Measurements from ENCODE around the gene SYNPR.

DNA sequence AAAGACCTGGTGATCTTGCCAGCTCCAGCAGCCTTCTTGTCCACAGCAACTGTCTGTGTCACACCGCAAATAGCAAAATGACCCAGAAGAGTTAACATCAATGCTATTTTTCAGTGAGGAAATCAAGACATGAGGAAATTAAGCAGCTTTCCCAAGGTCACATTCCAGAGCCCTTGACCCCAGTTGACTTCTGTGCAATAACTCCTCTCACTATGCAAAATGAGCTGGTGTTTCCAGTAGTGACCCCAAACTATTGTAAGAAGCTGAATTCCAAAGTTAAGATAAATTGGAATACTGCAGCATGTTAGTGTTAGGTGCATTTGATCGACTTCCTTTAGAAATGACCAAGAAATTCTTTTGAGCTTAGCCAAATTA is 201.5 kb downstream of the SYNPR start:
- TF ChIP-seq, protein P1, sequence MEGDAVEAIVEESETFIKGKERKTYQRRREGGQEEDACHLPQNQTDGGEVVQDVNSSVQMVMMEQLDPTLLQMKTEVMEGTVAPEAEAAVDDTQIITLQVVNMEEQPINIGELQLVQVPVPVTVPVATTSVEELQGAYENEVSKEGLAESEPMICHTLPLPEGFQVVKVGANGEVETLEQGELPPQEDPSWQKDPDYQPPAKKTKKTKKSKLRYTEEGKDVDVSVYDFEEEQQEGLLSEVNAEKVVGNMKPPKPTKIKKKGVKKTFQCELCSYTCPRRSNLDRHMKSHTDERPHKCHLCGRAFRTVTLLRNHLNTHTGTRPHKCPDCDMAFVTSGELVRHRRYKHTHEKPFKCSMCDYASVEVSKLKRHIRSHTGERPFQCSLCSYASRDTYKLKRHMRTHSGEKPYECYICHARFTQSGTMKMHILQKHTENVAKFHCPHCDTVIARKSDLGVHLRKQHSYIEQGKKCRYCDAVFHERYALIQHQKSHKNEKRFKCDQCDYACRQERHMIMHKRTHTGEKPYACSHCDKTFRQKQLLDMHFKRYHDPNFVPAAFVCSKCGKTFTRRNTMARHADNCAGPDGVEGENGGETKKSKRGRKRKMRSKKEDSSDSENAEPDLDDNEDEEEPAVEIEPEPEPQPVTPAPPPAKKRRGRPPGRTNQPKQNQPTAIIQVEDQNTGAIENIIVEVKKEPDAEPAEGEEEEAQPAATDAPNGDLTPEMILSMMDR (IDR thresholded peaks at IDR 0.05), result no peak
- no peak for TF ChIP-seq POLR2AphosphoS5 (IDR thresholded peaks at IDR 0.05)
- no peak for TF ChIP-seq EP300 (IDR thresholded peaks at IDR 0.05)
- TF ChIP-seq POLR2A (IDR thresholded peaks at IDR 0.05), result no peak

All from suprapubic skin (tissue), 4 donors.